PC-9 (cell line): ENCODE data around the gene AIG1.

Experiments
- EZH2 ChIP-seq: fragments of 200-600 bp; sonication (generic); IDR thresholded peaks from 2 replicates; pipeline ENCODE4 v1.8.0; 2017; ENCODE audit warnings: antibody characterized with exemption, low read depth
- TF ChIP-seq, protein P1 (sequence below): fragments of 200-600 bp; sonication (generic); conservative IDR thresholded peaks from 2 replicates; pipeline ENCODE4 v1.6.1; 2017; ENCODE audit warnings: mixed run types, antibody characterized with exemption, mild to moderate bottlenecking, moderate library complexity

DNA sequence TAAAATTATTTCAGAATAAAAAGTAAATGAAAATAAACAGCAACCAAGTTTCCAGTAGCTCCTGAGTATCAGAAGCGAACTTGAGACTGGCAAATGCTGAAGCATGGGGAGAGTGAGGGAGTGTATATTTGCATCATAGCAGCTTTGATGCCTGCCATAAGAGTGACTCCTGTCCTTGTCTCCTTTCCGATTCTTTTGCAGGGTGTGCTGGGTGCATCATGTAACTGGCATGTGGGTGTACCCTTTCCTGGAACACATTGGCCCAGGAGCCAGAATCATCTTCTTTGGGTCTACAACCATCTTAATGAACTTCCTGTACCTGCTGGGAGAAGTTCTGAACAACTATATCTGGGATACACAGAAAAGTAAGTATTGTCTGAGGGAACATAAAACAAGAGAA is 272.4 kb downstream of the AIG1 start:
- TF ChIP-seq, protein P1, sequence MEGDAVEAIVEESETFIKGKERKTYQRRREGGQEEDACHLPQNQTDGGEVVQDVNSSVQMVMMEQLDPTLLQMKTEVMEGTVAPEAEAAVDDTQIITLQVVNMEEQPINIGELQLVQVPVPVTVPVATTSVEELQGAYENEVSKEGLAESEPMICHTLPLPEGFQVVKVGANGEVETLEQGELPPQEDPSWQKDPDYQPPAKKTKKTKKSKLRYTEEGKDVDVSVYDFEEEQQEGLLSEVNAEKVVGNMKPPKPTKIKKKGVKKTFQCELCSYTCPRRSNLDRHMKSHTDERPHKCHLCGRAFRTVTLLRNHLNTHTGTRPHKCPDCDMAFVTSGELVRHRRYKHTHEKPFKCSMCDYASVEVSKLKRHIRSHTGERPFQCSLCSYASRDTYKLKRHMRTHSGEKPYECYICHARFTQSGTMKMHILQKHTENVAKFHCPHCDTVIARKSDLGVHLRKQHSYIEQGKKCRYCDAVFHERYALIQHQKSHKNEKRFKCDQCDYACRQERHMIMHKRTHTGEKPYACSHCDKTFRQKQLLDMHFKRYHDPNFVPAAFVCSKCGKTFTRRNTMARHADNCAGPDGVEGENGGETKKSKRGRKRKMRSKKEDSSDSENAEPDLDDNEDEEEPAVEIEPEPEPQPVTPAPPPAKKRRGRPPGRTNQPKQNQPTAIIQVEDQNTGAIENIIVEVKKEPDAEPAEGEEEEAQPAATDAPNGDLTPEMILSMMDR, result no peak
- TF ChIP-seq EZH2, result no peak
